Fibroblast of lung (primary cell): ENCODE results near the gene WWP2. TPM values are rescaled to one million over a fixed set of nuclear protein-coding genes. Genes with fewer than 3 reads are reported as not detected.
A peak's percentile ranks its signal among the peaks of the same experiment; 100 is the strongest.

ENCODE experiments used
- DNase-seq, 2 donors: peaks; one replicate each; pipeline versions ENCODE4 v3.0.0 to v3.0.0-alpha.2; 2010; ENCODE audit warnings: low read depth in 2 of 2
- H2AFZ ChIP-seq: 2 replicates; pipeline ENCODE4 v1.5.1; 2012; ENCODE audit warnings: low read length, control low read depth, inconsistent platforms
- H3K27ac ChIP-seq: 2 replicates; pipeline ENCODE4 v1.5.1; 2011; ENCODE audit warnings: low read length, control low read depth; ENCODE audit not compliant: insufficient read depth
- H3K27me3 ChIP-seq: 2 replicates; pipeline ENCODE4 v1.5.1; 2011; ENCODE audit warnings: mild to moderate bottlenecking, low read length; ENCODE audit not compliant: control insufficient read depth, insufficient read depth
- H3K36me3 ChIP-seq: 2 replicates; pipeline ENCODE4 v1.5.1; 2011; ENCODE audit warnings: low read length; ENCODE audit not compliant: control insufficient read depth, insufficient read depth
- H3K4me1 ChIP-seq: 2 replicates; pipeline ENCODE4 v1.5.1; 2011; ENCODE audit warnings: low read length; ENCODE audit not compliant: control insufficient read depth, insufficient read depth; ENCODE audit errors: extremely low read depth
- H3K4me2 ChIP-seq: 2 replicates; pipeline ENCODE4 v1.5.1; 2011; ENCODE audit warnings: low read length, control low read depth; ENCODE audit not compliant: insufficient read depth; ENCODE audit errors: extremely low read depth
- H3K4me3 ChIP-seq, 4 experiments: fragments of 200-600 bp in 1 of 4; sonication (generic) in 1 of 4; replicated peaks in 1 of 4; 2 replicates each; pipeline ENCODE4 v1.5.1; 2011 to 2016; ENCODE audit warnings: low read length in 4 of 4, low read depth in 3 of 4, mild to moderate bottlenecking in 3 of 4, control low read depth in 2 of 4, inconsistent platforms in 1 of 4, mixed read lengths in 1 of 4; ENCODE audit not compliant: insufficient read depth in 1 of 4; ENCODE audit errors: control extremely low read depth in 1 of 4
- H3K79me2 ChIP-seq: 2 replicates; pipeline ENCODE4 v1.5.1; 2012; ENCODE audit warnings: mild to moderate bottlenecking, low read length, inconsistent platforms; ENCODE audit not compliant: control insufficient read depth, insufficient read depth
- H3K9ac ChIP-seq: 2 replicates; pipeline ENCODE4 v1.5.1; 2011; ENCODE audit warnings: mild to moderate bottlenecking, low read length, control low read depth; ENCODE audit not compliant: insufficient read depth
- H3K9me3 ChIP-seq: 2 replicates; pipeline ENCODE4 v1.5.1; 2012; ENCODE audit warnings: low read depth, low read length; ENCODE audit not compliant: control insufficient read depth, insufficient read depth
- H4K20me1 ChIP-seq: 2 replicates; pipeline ENCODE4 v1.5.1; 2011; ENCODE audit warnings: low read length; ENCODE audit not compliant: control insufficient read depth, insufficient read depth; ENCODE audit errors: extremely low read depth
- CTCF ChIP-seq, 2 donors: IDR thresholded peaks in 1 of 2; conservative IDR thresholded peaks in 1 of 2; 1 replicate in 1 of 2; 2 replicates in 1 of 2; pipeline ENCODE4 v1.5.1; 2011 to 2012; ENCODE audit warnings: low read length in 2 of 2, control low read depth in 1 of 2, inconsistent platforms in 1 of 2, low read depth in 1 of 2, mild to moderate bottlenecking in 1 of 2
- EZH2 ChIP-seq: IDR thresholded peaks from 2 replicates; pipeline ENCODE4 v1.5.1; 2012; ENCODE audit warnings: low read length, control low read depth, mild to moderate bottlenecking; ENCODE audit errors: missing control alignments
- polyA plus RNA-seq, 2 donors: library from polyadenylated mRNA; depleted of rRNA in 1 of 2; stranded (reverse) in 1 of 2; unstranded in 1 of 2; fragments of >200 nt; gene quantifications; 2 replicates each; pipeline ENCODE4 v1.2.1, GENCODE V29; 2011 to 2012; ENCODE audit warnings: missing spikeins in 1 of 2
- total RNA-seq: library from RNA; depleted of rRNA; stranded (reverse); fragments of >200 nt; gene quantifications from 2 replicates; pipeline ENCODE4 v1.2.1, GENCODE V29; 2014

The WWP2 gene
- total and polyA plus RNA-seq, 2 donors (not counting 1 experiment from before 2014, with no cell fraction given), result 16.3 to 28.5 TPM

- Histone ChIP-seq H3K4me1 (peaks cover 2% of the 10 kb centered on the region), H3K4me2 (no peak overlapping the region), H3K36me3 (no peaks in the 10 kb centered on the region), H3K27ac (no peak overlapping the region), H3K27me3 (no peaks in the 10 kb centered on the region), H2AFZ (no peak overlapping the region), H3K9me3 (no peaks in the 10 kb centered on the region), H3K9ac (no peak overlapping the region), H3K4me3 (no peak overlapping the region), H3K79me2 (no peaks in the 10 kb centered on the region), H4K20me1 (no peaks in the 10 kb centered on the region)
- DNase-seq, result no peak
- no peak for TF ChIP-seq EZH2
- no peak for TF ChIP-seq CTCF (conservative IDR thresholded peaks at IDR 0.05 in 1 of 2, IDR thresholded peaks at IDR 0.05 in 1 of 2; ENCODE audit: low read depth in 1 of 2, low read length in 2 of 2)
Measured at GRCh38 chr16:69863401-69864281, 101.5 kb downstream of the WWP2 start.

GRCh38 chr16:69865701-69866100, 103.6 kb downstream of the WWP2 start:
- Histone ChIP-seq H3K9me3 (no peaks in the 10 kb centered on the region), H3K27me3 (no peaks in the 10 kb centered on the region), H3K4me1 (peaks cover 2% of the 10 kb centered on the region), H3K9ac (no peak overlapping the region), H3K4me3 (no peak overlapping the region), H4K20me1 (no peaks in the 10 kb centered on the region), H3K79me2 (no peaks in the 10 kb centered on the region), H3K27ac (no peak overlapping the region), H2AFZ (no peak overlapping the region), H3K36me3 (no peaks in the 10 kb centered on the region), H3K4me2 (peak overlapping the region; percentile 15)
- TF ChIP-seq CTCF (conservative IDR thresholded peaks at IDR 0.05 in 1 of 2, IDR thresholded peaks at IDR 0.05 in 1 of 2; ENCODE audit: low read depth in 1 of 2, low read length in 2 of 2) (no peak), EZH2 (no peak)
- DNase-seq, result peak; percentile 78 to 96

GRCh38 chr16:69867784-69868560, 105.8 kb downstream of the WWP2 start:
- peak in 1 of 2 donors; percentile 23 for DNase-seq
- H3K9me3 ChIP-seq, result no peaks in the 10 kb centered on the region

More at GRCh38 chr16:69867784-69868560, 105.8 kb downstream of the WWP2 start:
- H3K4me3 ChIP-seq, result no peak overlapping the region
- no peak overlapping the region for H3K27ac ChIP-seq
- H3K4me2 ChIP-seq, result no peak overlapping the region
- H2AFZ ChIP-seq, result no peak overlapping the region
- H4K20me1 ChIP-seq, result no peaks in the 10 kb centered on the region
- H3K36me3 ChIP-seq, result peaks cover 3% of the 10 kb centered on the region
- H3K79me2 ChIP-seq, result no peaks in the 10 kb centered on the region
- TF ChIP-seq CTCF (conservative IDR thresholded peaks at IDR 0.05 in 1 of 2, IDR thresholded peaks at IDR 0.05 in 1 of 2; ENCODE audit: low read depth in 1 of 2, low read length in 2 of 2) (no peak), EZH2 (no peak)
- H3K27me3 ChIP-seq, result no peaks in the 10 kb centered on the region
- H3K9ac ChIP-seq, result no peak overlapping the region
- peaks cover 2% of the 10 kb centered on the region for H3K4me1 ChIP-seq
